Keratinocyte (primary cell): ENCODE results near the gene MYL5.

Experiments used
- CTCF ChIP-seq, 3 experiments: IDR thresholded peaks in 1 of 3; conservative IDR thresholded peaks in 1 of 3; optimal IDR thresholded peaks in 1 of 3; 2 replicates in 2 of 3; 3 replicates in 1 of 3; pipeline versions ENCODE3 to v1.5.1; 2011; ENCODE audit warnings: low read length in 3 of 3, mild to moderate bottlenecking in 3 of 3, moderate library complexity in 2 of 3, control low read depth in 1 of 3, inconsistent platforms in 1 of 3; ENCODE audit not compliant: insufficient read depth in 2 of 3; ENCODE audit errors: extremely low read depth in 1 of 3
- EZH2 ChIP-seq: IDR thresholded peaks from one replicate; pipeline ENCODE4 v1.6.1; 2012; ENCODE audit warnings: inconsistent platforms, mild to moderate bottlenecking, low read length, moderate library complexity

- TF ChIP-seq CTCF (optimal IDR thresholded peaks at IDR 0.05 in 1 of 3, IDR thresholded peaks at IDR 0.05 in 1 of 3, conservative IDR thresholded peaks at IDR 0.05 in 1 of 3; ENCODE audit: extremely low read depth in 1 of 3, insufficient read depth in 2 of 3, low read length in 3 of 3) (no peak), EZH2 (no peak)
These were observed 48.6 kb upstream of the MYL5 start for GRCh38 chr4:625631-626161.
